ENCODE measurements around the gene NBEAL2. TPM values are rescaled to one million over a fixed set of nuclear protein-coding genes. Genes with fewer than 3 reads are reported as not detected.

Gene NBEAL2
- polyA plus RNA-seq, 3 donors: 10.4 to 622 (median 17.3) TPM

- Histone ChIP-seq H3K27ac (ENCODE audit: low read depth in 1 of 2, low read length in 2 of 2) (no peak overlapping the region), H4K20me1 (ENCODE audit: insufficient read depth, low read length) (peaks cover 100% of the 10 kb centered on the region), H3K4me1 (ENCODE audit: control insufficient read depth in 1 of 2, insufficient read depth in 2 of 2, low read length in 2 of 2) (peaks cover 0 to 10% of the 10 kb centered on the region in 2 donors), H3K36me3 (replicated peaks in 1 of 2; ENCODE audit: control insufficient read depth in 1 of 2, insufficient read depth in 2 of 2, low read length in 2 of 2) (peaks cover 100% of the 10 kb centered on the region in 2 donors), H3K9ac (ENCODE audit: insufficient read depth, low read length, poor library complexity, severe bottlenecking) (no peak overlapping the region), H2AFZ (ENCODE audit: insufficient read depth, low read depth, low read length, poor library complexity, severe bottlenecking) (no peak overlapping the region), H3K79me2 (ENCODE audit: insufficient read depth, low read length) (peaks cover 19% of the 10 kb centered on the region), H3K9me3 (replicated peaks in 1 of 2; ENCODE audit: control insufficient read depth in 1 of 2, insufficient read depth in 1 of 2, low read length in 2 of 2) (no peaks in the 10 kb centered on the region), H3K27me3 (ENCODE audit: control insufficient read depth in 2 of 2, insufficient read depth in 2 of 2, low read length in 2 of 2) (no peaks in the 10 kb centered on the region), H3K4me3 (replicated peaks in 1 of 3; ENCODE audit: low read depth in 2 of 3, low read length in 3 of 3) (no peak overlapping the region), H3K4me2 (replicated peaks; ENCODE audit: extremely low read depth, low read length, poor library complexity, severe bottlenecking) (no peak overlapping the region)
- intact Hi-C loops (cut with micrococcal nuclease): no loop called here
- H3K27me3 Mint-ChIP-seq (ENCODE audit: low read depth in 3 of 3): peaks cover 0 to 1% (median 0%) of the 10 kb centered on the region in 3 donors
- peaks cover 15% of the 10 kb centered on the region for H3K4me1 Mint-ChIP-seq
- WGBS (ENCODE audit: insufficient coverage): 96% methylated on average over 16 of the region's 16 CpGs
- DNase-seq: no peak
- peaks cover 89 to 99% of the 10 kb centered on the region in 2 donors for H3K36me3 Mint-ChIP-seq
- no peak for TF ChIP-seq CTCF (IDR thresholded peaks at IDR 0.05)
- H3K27ac Mint-ChIP-seq: no peak overlapping the region
- no peak overlapping the region for H3K4me3 Mint-ChIP-seq
- peaks cover 0 to 2% (median 0%) of the 10 kb centered on the region in 7 donors for H3K9me3 Mint-ChIP-seq
These were observed 22.3 kb downstream of the NBEAL2 start for GRCh38 chr3:47001731-47002170.

- H3K27ac Mint-ChIP-seq: no peak overlapping the region
- Histone ChIP-seq H3K9ac (ENCODE audit: insufficient read depth, low read length, poor library complexity, severe bottlenecking) (no peak overlapping the region), H3K79me2 (ENCODE audit: insufficient read depth, low read length) (peaks cover 19% of the 10 kb centered on the region), H3K4me1 (ENCODE audit: control insufficient read depth in 1 of 2, insufficient read depth in 2 of 2, low read length in 2 of 2) (peaks cover 0 to 6% of the 10 kb centered on the region in 2 donors), H3K4me2 (replicated peaks; ENCODE audit: extremely low read depth, low read length, poor library complexity, severe bottlenecking) (no peak overlapping the region), H3K4me3 (replicated peaks in 1 of 3; ENCODE audit: low read depth in 2 of 3, low read length in 3 of 3) (no peak overlapping the region), H2AFZ (ENCODE audit: insufficient read depth, low read depth, low read length, poor library complexity, severe bottlenecking) (no peak overlapping the region), H3K36me3 (replicated peaks in 1 of 2; ENCODE audit: control insufficient read depth in 1 of 2, insufficient read depth in 2 of 2, low read length in 2 of 2) (peaks cover 100% of the 10 kb centered on the region in 2 donors), H3K27ac (ENCODE audit: low read depth in 1 of 2, low read length in 2 of 2) (no peak overlapping the region), H4K20me1 (ENCODE audit: insufficient read depth, low read length) (peaks cover 100% of the 10 kb centered on the region), H3K27me3 (ENCODE audit: control insufficient read depth in 2 of 2, insufficient read depth in 2 of 2, low read length in 2 of 2) (no peaks in the 10 kb centered on the region), H3K9me3 (replicated peaks in 1 of 2; ENCODE audit: control insufficient read depth in 1 of 2, insufficient read depth in 1 of 2, low read length in 2 of 2) (no peaks in the 10 kb centered on the region)
- no peak for TF ChIP-seq CTCF (IDR thresholded peaks at IDR 0.05)
- no peaks in the 10 kb centered on the region for H3K9me3 Mint-ChIP-seq
- WGBS (ENCODE audit: insufficient coverage): 97% methylated on average over 24 of the region's 35 CpGs
- H3K4me1 Mint-ChIP-seq: peaks cover 10% of the 10 kb centered on the region
- no peak for DNase-seq
- intact Hi-C loops (cut with micrococcal nuclease): no loop called here
- peaks cover 89 to 99% of the 10 kb centered on the region in 2 donors for H3K36me3 Mint-ChIP-seq
- H3K4me3 Mint-ChIP-seq: no peak overlapping the region
- peaks cover 0 to 1% (median 0%) of the 10 kb centered on the region in 3 donors for H3K27me3 Mint-ChIP-seq (ENCODE audit: low read depth in 3 of 3)
These were observed 22.9 kb downstream of the NBEAL2 start for GRCh38 chr3:47002171-47003055.

All from CD14-positive monocyte (primary cell).